Measurements from ENCODE around the gene ENTPD8.

Gene ENTPD8

DNA sequence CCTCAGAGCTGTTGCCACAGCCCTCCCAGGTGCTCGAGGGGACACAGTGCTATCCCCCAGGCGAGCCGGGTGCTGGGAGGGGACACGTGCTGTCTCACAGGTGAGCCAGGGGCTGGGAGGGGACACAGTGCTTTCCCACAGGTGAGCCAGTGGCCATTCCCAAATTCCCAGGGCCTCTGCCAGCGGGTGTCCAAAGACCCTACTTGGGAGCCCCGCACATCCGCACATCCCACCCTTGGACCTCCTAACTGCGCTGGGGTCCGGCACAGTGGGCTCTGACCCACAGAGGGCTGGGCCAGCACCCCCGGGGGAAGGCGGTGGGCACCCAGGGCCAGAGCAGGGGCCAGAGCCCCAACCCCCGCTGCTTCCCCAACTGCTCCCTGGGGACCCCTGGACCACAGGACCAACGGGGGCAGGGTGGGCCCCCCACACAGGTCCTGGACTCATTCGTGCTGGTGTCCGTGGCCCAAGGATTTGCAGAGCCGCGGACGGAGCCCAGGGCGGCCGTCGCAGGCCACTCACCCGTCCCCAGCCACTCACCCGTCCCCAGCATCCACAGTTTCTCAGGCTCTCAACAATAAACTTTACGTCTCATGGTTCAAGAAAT, 36.1 kb downstream of the ENTPD8 start:
- no peak overlapping the region for H3K4me3 ChIP-seq (ENCODE audit: low read depth, low read length)
- TF ChIP-seq MAX (IDR thresholded peaks at IDR 0.05; ENCODE audit: low read depth, low read length) (no peak), POLR2A (IDR thresholded peaks at IDR 0.05; ENCODE audit: extremely low read depth, insufficient read length) (no peak), CTCF (IDR thresholded peaks at IDR 0.05; ENCODE audit: low read depth, low read length) (no peak), MYC (IDR thresholded peaks at IDR 0.05; ENCODE audit: low read depth, low read length) (no peak)
- no peak for DNase-seq (ENCODE audit: low read depth)

DNA sequence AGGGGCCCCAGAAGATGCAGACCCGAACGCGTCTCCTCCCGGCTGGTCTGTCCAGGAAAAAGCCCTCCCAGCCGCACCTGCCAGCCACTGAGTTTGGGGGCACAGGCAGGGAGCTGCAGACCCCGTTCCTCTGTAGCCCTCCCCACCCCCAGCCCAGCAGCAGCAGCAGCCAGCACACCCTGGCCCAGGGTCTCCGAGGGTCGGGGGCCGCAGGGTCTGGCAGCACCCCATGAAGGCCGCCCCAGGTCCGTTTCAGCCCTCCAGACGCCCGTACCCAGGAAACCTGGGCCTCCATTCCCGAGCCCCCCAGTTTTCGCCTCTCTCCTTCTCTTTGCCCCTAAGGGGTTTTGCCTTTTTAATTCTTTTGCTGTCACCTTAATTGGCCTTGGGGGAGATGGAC, 37.9 kb downstream of the ENTPD8 start:
- TF ChIP-seq CTCF (IDR thresholded peaks at IDR 0.05; ENCODE audit: low read depth, low read length) = no peak
- TF ChIP-seq MYC (IDR thresholded peaks at IDR 0.05; ENCODE audit: low read depth, low read length) = no peak
- TF ChIP-seq MAX (IDR thresholded peaks at IDR 0.05; ENCODE audit: low read depth, low read length) = no peak
- no peak for TF ChIP-seq POLR2A (IDR thresholded peaks at IDR 0.05; ENCODE audit: extremely low read depth, insufficient read length)
- no peak for DNase-seq (ENCODE audit: low read depth)
- H3K4me3 ChIP-seq (ENCODE audit: low read depth, low read length) = no peak overlapping the region

- H3K4me3 ChIP-seq (ENCODE audit: low read depth, low read length) = no peak overlapping the region
- no peak for TF ChIP-seq POLR2A (IDR thresholded peaks at IDR 0.05; ENCODE audit: extremely low read depth, insufficient read length)
- no peak for TF ChIP-seq MYC (IDR thresholded peaks at IDR 0.05; ENCODE audit: low read depth, low read length)
- TF ChIP-seq MAX (IDR thresholded peaks at IDR 0.05; ENCODE audit: low read depth, low read length) = no peak
- no peak for TF ChIP-seq CTCF (IDR thresholded peaks at IDR 0.05; ENCODE audit: low read depth, low read length)
- DNase-seq (ENCODE audit: low read depth) = peak; percentile 41
These were observed 38.4 kb downstream of the ENTPD8 start for GRCh38 chr9:137402746-137403145.

- H3K4me3 ChIP-seq (ENCODE audit: low read depth, low read length) = no peak overlapping the region
- TF ChIP-seq MYC (IDR thresholded peaks at IDR 0.05; ENCODE audit: low read depth, low read length) (no peak), POLR2A (IDR thresholded peaks at IDR 0.05; ENCODE audit: extremely low read depth, insufficient read length) (no peak), MAX (IDR thresholded peaks at IDR 0.05; ENCODE audit: low read depth, low read length) (no peak), CTCF (IDR thresholded peaks at IDR 0.05; ENCODE audit: low read depth, low read length) (no peak)
- no peak for DNase-seq (ENCODE audit: low read depth)
These were observed 42.3 kb downstream of the ENTPD8 start for GRCh38 chr9:137398561-137399468.

- TF ChIP-seq CTCF (IDR thresholded peaks at IDR 0.05; ENCODE audit: low read depth, low read length) (no peak), MYC (IDR thresholded peaks at IDR 0.05; ENCODE audit: low read depth, low read length) (no peak), MAX (IDR thresholded peaks at IDR 0.05; ENCODE audit: low read depth, low read length) (no peak), POLR2A (IDR thresholded peaks at IDR 0.05; ENCODE audit: extremely low read depth, insufficient read length) (no peak)
- H3K4me3 ChIP-seq (ENCODE audit: low read depth, low read length) = no peak overlapping the region
- DNase-seq (ENCODE audit: low read depth) = no peak
These were observed 43.3 kb downstream of the ENTPD8 start for GRCh38 chr9:137397675-137398423.
